GM23338 (cell line): ENCODE measurements around the gene PRM3. TPM values are rescaled to one million over a fixed set of nuclear protein-coding genes. Genes with fewer than 3 reads are reported as not detected.

Source experiments
- ATAC-seq: fragments of 200-7000 bp; cut with Tn5 transposase; 3 replicates; pipeline ENCODE4 v1.9.1; 2020
- DNase-seq: peaks from one replicate; pipeline ENCODE4 v3.0.0-alpha.2; 2015; ENCODE audit warnings: low spot score
- H2AFZ ChIP-seq: fragments of 200-600 bp; sonication (generic); 2 replicates; pipeline ENCODE4 v1.8.0; 2016; ENCODE audit warnings: antibody characterized with exemption, mild to moderate bottlenecking, moderate library complexity
- H3F3A ChIP-seq: fragments of 200-600 bp; sonication (generic); replicated peaks from 2 replicates; pipeline ENCODE4 v1.8.0; 2017; ENCODE audit warnings: antibody characterized with exemption, mixed run types, low read depth
- H3K27ac ChIP-seq: fragments of 200-600 bp; sonication (generic); 2 replicates; pipeline ENCODE4 v1.6.1; 2016; ENCODE audit warnings: low read depth
- H3K27me3 ChIP-seq: fragments of 200-600 bp; sonication (generic); 2 replicates; pipeline ENCODE4 v1.8.0; 2016; ENCODE audit warnings: mild to moderate bottlenecking, mixed run types, moderate library complexity; ENCODE audit not compliant: insufficient read depth
- H3K36me3 ChIP-seq: fragments of 200-600 bp; sonication (generic); 2 replicates; pipeline ENCODE4 v1.8.0; 2016; ENCODE audit warnings: mild to moderate bottlenecking; ENCODE audit not compliant: insufficient read depth
- H3K4me1 ChIP-seq: fragments of 200-600 bp; sonication (generic); 2 replicates; pipeline ENCODE4 v1.8.0; 2016; ENCODE audit warnings: mild to moderate bottlenecking, moderate library complexity; ENCODE audit not compliant: insufficient read depth
- H3K4me2 ChIP-seq: fragments of 200-600 bp; sonication (generic); 2 replicates; pipeline ENCODE4 v1.7.1; 2017; ENCODE audit warnings: mixed run types
- H3K4me3 ChIP-seq: fragments of 200-600 bp; sonication (generic); 2 replicates; pipeline ENCODE4 v1.6.1; 2016; ENCODE audit warnings: mixed run types
- H3K79me2 ChIP-seq: fragments of 200-600 bp; sonication (generic); replicated peaks from 2 replicates; pipeline ENCODE4 v1.8.0; 2017; ENCODE audit warnings: mild to moderate bottlenecking; ENCODE audit not compliant: insufficient read depth
- H3K9me2 ChIP-seq: fragments of 200-600 bp; sonication (generic); 2 replicates; pipeline ENCODE4 v1.8.0; 2017; ENCODE audit not compliant: insufficient read depth
- H4K20me1 ChIP-seq: fragments of 200-600 bp; sonication (generic); replicated peaks from 2 replicates; pipeline ENCODE4 v1.8.0; 2017; ENCODE audit warnings: mild to moderate bottlenecking; ENCODE audit not compliant: insufficient read depth
- H3K27ac Mint-ChIP-seq: 2 replicates; pipeline ENCODE4 v1.8.0; 2020; ENCODE audit warnings: inconsistent platforms, mild to moderate bottlenecking, moderate library complexity, mixed read lengths
- H3K27me3 Mint-ChIP-seq: 3 replicates; pipeline ENCODE4 v1.8.0; 2022; ENCODE audit warnings: low read depth, mild to moderate bottlenecking, moderate library complexity, mixed read lengths, inconsistent platforms; ENCODE audit not compliant: insufficient read depth, poor library complexity
- H3K36me3 Mint-ChIP-seq: 3 replicates; pipeline ENCODE4 v1.8.0; 2021; ENCODE audit warnings: low read depth, mild to moderate bottlenecking, inconsistent platforms, moderate library complexity, mixed read lengths
- H3K4me1 Mint-ChIP-seq: 3 replicates; pipeline ENCODE4 v1.8.0; 2020; ENCODE audit warnings: mild to moderate bottlenecking, inconsistent platforms, mixed read lengths
- H3K4me3 Mint-ChIP-seq: 3 replicates; pipeline ENCODE4 v1.8.0; 2021; ENCODE audit warnings: moderate library complexity, mild to moderate bottlenecking, inconsistent platforms, mixed read lengths
- H3K9me3 Mint-ChIP-seq: 3 replicates; pipeline ENCODE4 v1.8.0; 2020; ENCODE audit warnings: moderate library complexity, mild to moderate bottlenecking, inconsistent platforms, mixed read lengths
- CREB1 ChIP-seq: fragments of 250-450 bp; sonication (Bioruptor Pico); IDR thresholded peaks from 2 replicates; pipeline ENCODE4 v1.5.0; 2020; ENCODE audit warnings: low read depth, mild to moderate bottlenecking, moderate library complexity
- EZH2 ChIP-seq: fragments of 200-600 bp; sonication (generic); IDR thresholded peaks from one replicate; pipeline ENCODE4 v1.8.0; 2017; ENCODE audit warnings: antibody characterized with exemption, mild to moderate bottlenecking, low read depth; ENCODE audit not compliant: unreplicated experiment
- JUNB ChIP-seq: IDR thresholded peaks from one replicate; pipeline ENCODE4 v1.6.1; 2016; ENCODE audit warnings: antibody characterized with exemption; ENCODE audit not compliant: unreplicated experiment
- NANOG ChIP-seq: IDR thresholded peaks from 2 replicates; pipeline ENCODE4 v1.6.1; 2016; ENCODE audit warnings: antibody characterized with exemption, borderline replicate concordance
- POLR2AphosphoS5 ChIP-seq: IDR thresholded peaks from 2 replicates; pipeline ENCODE4 v1.6.1; 2016; ENCODE audit warnings: antibody characterized with exemption, low read depth
- STAT1 ChIP-seq: IDR thresholded peaks from one replicate; pipeline ENCODE4 v1.6.1; 2016; ENCODE audit warnings: antibody characterized with exemption; ENCODE audit not compliant: unreplicated experiment
- ZNF114 ChIP-seq: fragments of 250-450 bp; sonication (Bioruptor Pico); IDR thresholded peaks from 2 replicates; pipeline ENCODE4 v1.5.0; 2020; ENCODE audit warnings: mild to moderate bottlenecking, moderate library complexity
- ZNF331 ChIP-seq: fragments of 250-450 bp; sonication (Bioruptor Pico); IDR thresholded peaks from 2 replicates; pipeline ENCODE4 v1.5.0; 2020; ENCODE audit warnings: low read depth, mild to moderate bottlenecking, moderate library complexity
- polyA plus RNA-seq: library from polyadenylated mRNA; unstranded; fragments of >200 nt; fragmentation: Nextera tagmentation; extraction: Ambion mirVana; gene quantifications from 2 replicates; pipeline ENCODE4 v1.2.1, GENCODE V29; 2016
- total RNA-seq: library from RNA; depleted of rRNA; stranded (reverse); fragments of >200 nt; shearing (Covaris generic); gene quantifications from 2 replicates; pipeline ENCODE4 v1.2.3, GENCODE V29; 2014
- TF ChIP-seq, protein P1 (sequence below): fragments of 250-450 bp; sonication (Bioruptor Pico); IDR thresholded peaks from 2 replicates; pipeline ENCODE4 v1.5.0; 2020; ENCODE audit warnings: mild to moderate bottlenecking, moderate library complexity
- TF ChIP-seq, protein P2 (sequence below), 2 experiments: fragments of 200-600 bp in 1 of 2; sonication (generic) in 1 of 2; conservative IDR thresholded peaks; 2 replicates each; pipeline versions ENCODE4 v1.5.1 to v1.6.1; 2016 to 2017; ENCODE audit warnings: antibody characterized with exemption in 2 of 2, low read depth in 2 of 2, mild to moderate bottlenecking in 2 of 2, moderate library complexity in 1 of 2
- TF ChIP-seq, protein P3 (sequence below): IDR thresholded peaks from one replicate; pipeline ENCODE4 v1.6.1; 2018; ENCODE audit warnings: antibody characterized with exemption; ENCODE audit not compliant: unreplicated experiment
- TF ChIP-seq, protein P4 (sequence below): IDR thresholded peaks from 2 replicates; pipeline ENCODE4 v1.6.1; 2016; ENCODE audit warnings: antibody characterized with exemption

PRM3 gene
- total and polyA plus RNA-seq, 2 experiments from 2014 or later, result not detected

DNA sequence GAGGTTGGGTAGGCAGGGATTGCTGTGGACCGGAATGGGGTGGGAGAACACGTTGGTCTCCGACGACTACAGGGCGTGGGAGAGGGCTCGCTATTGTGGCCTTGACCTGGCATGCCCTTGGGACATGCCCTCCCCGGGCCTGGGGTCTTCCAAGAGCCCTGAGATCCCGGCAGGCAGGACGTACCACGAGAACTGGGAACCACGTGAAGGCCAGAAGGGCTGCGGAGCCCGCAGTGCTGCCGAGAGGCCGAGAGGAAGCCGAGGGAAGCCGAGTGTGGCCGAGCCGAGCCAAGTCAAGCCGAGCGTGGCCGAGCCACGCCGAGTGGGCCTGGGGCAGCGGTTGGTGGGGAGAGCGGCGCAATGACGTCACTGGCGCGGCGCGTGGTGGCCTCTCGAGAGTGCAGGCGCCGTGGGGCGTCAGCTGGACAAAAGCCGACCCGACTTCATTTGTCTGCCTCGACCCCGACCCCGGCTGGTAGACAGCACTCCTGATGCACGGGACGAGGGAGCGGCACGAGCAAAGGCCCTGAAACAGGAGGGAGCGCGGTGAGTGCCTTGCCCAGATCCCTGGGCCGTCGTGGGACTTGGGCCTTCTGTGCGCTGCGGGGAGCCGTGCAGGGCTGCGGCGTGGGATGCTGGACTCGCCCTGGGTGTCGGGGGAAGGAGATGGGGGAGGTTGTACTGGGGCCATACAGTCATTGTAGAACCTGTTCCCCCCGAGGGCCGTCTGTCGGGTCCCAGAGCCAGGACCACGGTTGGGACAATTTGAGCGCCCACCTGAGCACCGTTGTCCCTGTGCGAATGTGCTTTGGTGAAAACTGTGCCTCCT lies 24.0 kb downstream of the PRM3 start (continued):
- TF ChIP-seq, protein P1, sequence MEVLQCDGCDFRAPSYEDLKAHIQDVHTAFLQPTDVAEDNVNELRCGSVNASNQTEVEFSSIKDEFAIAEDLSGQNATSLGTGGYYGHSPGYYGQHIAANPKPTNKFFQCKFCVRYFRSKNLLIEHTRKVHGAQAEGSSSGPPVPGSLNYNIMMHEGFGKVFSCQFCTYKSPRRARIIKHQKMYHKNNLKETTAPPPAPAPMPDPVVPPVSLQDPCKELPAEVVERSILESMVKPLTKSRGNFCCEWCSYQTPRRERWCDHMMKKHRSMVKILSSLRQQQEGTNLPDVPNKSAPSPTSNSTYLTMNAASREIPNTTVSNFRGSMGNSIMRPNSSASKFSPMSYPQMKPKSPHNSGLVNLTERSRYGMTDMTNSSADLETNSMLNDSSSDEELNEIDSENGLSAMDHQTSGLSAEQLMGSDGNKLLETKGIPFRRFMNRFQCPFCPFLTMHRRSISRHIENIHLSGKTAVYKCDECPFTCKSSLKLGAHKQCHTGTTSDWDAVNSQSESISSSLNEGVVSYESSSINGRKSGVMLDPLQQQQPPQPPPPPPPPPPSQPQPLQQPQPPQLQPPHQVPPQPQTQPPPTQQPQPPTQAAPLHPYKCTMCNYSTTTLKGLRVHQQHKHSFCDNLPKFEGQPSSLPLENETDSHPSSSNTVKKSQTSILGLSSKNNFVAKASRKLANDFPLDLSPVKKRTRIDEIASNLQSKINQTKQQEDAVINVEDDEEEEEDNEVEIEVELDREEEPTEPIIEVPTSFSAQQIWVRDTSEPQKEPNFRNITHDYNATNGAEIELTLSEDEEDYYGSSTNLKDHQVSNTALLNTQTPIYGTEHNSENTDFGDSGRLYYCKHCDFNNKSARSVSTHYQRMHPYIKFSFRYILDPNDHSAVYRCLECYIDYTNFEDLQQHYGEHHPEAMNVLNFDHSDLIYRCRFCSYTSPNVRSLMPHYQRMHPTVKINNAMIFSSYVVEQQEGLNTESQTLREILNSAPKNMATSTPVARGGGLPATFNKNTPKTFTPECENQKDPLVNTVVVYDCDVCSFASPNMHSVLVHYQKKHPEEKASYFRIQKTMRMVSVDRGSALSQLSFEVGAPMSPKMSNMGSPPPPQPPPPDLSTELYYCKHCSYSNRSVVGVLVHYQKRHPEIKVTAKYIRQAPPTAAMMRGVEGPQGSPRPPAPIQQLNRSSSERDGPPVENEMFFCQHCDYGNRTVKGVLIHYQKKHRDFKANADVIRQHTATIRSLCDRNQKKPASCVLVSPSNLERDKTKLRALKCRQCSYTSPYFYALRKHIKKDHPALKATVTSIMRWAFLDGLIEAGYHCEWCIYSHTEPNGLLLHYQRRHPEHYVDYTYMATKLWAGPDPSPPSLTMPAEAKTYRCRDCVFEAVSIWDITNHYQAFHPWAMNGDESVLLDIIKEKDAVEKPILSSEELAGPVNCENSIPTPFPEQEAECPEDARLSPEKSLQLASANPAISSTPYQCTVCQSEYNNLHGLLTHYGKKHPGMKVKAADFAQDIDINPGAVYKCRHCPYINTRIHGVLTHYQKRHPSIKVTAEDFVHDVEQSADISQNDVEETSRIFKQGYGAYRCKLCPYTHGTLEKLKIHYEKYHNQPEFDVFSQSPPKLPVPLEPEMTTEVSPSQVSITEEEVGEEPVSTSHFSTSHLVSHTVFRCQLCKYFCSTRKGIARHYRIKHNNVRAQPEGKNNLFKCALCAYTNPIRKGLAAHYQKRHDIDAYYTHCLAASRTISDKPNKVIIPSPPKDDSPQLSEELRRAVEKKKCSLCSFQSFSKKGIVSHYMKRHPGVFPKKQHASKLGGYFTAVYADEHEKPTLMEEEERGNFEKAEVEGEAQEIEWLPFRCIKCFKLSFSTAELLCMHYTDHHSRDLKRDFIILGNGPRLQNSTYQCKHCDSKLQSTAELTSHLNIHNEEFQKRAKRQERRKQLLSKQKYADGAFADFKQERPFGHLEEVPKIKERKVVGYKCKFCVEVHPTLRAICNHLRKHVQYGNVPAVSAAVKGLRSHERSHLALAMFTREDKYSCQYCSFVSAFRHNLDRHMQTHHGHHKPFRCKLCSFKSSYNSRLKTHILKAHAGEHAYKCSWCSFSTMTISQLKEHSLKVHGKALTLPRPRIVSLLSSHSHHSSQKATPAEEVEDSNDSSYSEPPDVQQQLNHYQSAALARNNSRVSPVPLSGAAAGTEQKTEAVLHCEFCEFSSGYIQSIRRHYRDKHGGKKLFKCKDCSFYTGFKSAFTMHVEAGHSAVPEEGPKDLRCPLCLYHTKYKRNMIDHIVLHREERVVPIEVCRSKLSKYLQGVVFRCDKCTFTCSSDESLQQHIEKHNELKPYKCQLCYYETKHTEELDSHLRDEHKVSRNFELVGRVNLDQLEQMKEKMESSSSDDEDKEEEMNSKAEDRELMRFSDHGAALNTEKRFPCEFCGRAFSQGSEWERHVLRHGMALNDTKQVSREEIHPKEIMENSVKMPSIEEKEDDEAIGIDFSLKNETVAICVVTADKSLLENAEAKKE (CRISPR knock-in tag), result no peak
- no peak for TF ChIP-seq STAT1
- no peak for TF ChIP-seq CREB1 (CRISPR knock-in tag)
- TF ChIP-seq, protein P2, sequence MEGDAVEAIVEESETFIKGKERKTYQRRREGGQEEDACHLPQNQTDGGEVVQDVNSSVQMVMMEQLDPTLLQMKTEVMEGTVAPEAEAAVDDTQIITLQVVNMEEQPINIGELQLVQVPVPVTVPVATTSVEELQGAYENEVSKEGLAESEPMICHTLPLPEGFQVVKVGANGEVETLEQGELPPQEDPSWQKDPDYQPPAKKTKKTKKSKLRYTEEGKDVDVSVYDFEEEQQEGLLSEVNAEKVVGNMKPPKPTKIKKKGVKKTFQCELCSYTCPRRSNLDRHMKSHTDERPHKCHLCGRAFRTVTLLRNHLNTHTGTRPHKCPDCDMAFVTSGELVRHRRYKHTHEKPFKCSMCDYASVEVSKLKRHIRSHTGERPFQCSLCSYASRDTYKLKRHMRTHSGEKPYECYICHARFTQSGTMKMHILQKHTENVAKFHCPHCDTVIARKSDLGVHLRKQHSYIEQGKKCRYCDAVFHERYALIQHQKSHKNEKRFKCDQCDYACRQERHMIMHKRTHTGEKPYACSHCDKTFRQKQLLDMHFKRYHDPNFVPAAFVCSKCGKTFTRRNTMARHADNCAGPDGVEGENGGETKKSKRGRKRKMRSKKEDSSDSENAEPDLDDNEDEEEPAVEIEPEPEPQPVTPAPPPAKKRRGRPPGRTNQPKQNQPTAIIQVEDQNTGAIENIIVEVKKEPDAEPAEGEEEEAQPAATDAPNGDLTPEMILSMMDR (conservative IDR thresholded peaks at IDR 0.05; ENCODE audit: low read depth in 2 of 2), result no peak

DNA sequence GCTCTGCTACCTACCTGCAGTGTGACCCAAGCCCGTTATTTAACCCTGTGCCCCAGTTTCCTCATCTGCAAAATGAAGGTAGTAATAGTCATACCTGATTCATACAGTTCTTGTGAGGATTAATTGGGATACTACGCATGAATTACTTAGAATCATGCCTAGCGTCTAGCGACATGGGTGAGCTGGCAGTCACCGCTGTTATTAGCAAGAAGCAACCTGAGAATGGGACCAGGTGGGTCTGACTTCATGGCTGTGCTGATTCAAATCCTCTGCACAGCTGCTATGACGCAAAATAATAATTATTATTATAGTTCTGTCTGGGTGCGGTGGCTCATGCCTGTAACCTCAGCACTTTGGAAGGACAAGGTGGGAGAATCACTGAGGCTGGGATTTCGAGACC lies 25.3 kb downstream of the PRM3 start:
- peaks cover 12% of the 10 kb centered on the region for H3K36me3 Mint-ChIP-seq
- no peaks in the 10 kb centered on the region for H3K27me3 ChIP-seq
- no peak for TF ChIP-seq EZH2
- no peak for TF ChIP-seq POLR2AphosphoS5
- TF ChIP-seq ZNF114 (CRISPR knock-in tag), result no peak
- no peak for TF ChIP-seq NANOG
- TF ChIP-seq, protein P3, sequence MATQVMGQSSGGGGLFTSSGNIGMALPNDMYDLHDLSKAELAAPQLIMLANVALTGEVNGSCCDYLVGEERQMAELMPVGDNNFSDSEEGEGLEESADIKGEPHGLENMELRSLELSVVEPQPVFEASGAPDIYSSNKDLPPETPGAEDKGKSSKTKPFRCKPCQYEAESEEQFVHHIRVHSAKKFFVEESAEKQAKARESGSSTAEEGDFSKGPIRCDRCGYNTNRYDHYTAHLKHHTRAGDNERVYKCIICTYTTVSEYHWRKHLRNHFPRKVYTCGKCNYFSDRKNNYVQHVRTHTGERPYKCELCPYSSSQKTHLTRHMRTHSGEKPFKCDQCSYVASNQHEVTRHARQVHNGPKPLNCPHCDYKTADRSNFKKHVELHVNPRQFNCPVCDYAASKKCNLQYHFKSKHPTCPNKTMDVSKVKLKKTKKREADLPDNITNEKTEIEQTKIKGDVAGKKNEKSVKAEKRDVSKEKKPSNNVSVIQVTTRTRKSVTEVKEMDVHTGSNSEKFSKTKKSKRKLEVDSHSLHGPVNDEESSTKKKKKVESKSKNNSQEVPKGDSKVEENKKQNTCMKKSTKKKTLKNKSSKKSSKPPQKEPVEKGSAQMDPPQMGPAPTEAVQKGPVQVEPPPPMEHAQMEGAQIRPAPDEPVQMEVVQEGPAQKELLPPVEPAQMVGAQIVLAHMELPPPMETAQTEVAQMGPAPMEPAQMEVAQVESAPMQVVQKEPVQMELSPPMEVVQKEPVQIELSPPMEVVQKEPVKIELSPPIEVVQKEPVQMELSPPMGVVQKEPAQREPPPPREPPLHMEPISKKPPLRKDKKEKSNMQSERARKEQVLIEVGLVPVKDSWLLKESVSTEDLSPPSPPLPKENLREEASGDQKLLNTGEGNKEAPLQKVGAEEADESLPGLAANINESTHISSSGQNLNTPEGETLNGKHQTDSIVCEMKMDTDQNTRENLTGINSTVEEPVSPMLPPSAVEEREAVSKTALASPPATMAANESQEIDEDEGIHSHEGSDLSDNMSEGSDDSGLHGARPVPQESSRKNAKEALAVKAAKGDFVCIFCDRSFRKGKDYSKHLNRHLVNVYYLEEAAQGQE, result no peak
- no peak for TF ChIP-seq JUNB
- TF ChIP-seq, protein P4, sequence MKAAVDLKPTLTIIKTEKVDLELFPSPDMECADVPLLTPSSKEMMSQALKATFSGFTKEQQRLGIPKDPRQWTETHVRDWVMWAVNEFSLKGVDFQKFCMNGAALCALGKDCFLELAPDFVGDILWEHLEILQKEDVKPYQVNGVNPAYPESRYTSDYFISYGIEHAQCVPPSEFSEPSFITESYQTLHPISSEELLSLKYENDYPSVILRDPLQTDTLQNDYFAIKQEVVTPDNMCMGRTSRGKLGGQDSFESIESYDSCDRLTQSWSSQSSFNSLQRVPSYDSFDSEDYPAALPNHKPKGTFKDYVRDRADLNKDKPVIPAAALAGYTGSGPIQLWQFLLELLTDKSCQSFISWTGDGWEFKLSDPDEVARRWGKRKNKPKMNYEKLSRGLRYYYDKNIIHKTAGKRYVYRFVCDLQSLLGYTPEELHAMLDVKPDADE, result no peak
- no peak for TF ChIP-seq ZNF331

More for the DNA sequence above, 25.3 kb downstream of the PRM3 start:
- Histone ChIP-seq H3K9me2 (no peaks in the 10 kb centered on the region), H3K4me2 (no peak overlapping the region), H3K4me1 (peaks cover 15% of the 10 kb centered on the region), H3K27ac (no peak overlapping the region), H3K36me3 (peaks cover 7% of the 10 kb centered on the region; the same call in 1 of the 2 replicates), H4K20me1 (peaks cover 5% of the 10 kb centered on the region; the same call in 1 of the 2 replicates), H3K79me2 (peaks cover 5% of the 10 kb centered on the region), H3F3A (peaks cover 37% of the 10 kb centered on the region), H2AFZ (no peak overlapping the region), H3K4me3 (no peak overlapping the region)
- no peak for DNase-seq
- Mint-ChIP-seq H3K27me3 (peaks cover 17% of the 10 kb centered on the region), H3K27ac (no peak overlapping the region), H3K4me3 (no peak overlapping the region), H3K9me3 (no peaks in the 10 kb centered on the region), H3K4me1 (peaks cover 17% of the 10 kb centered on the region)
- no peak for ATAC-seq
